Ishikawa (cell line): ENCODE measurements around the gene DGUOK.

ENCODE experiments used
- CREB1 ChIP-seq: IDR thresholded peaks from 2 replicates; pipeline ENCODE4 v1.6.1; 2012; ENCODE audit warnings: low read depth
- EGR1 ChIP-seq: IDR thresholded peaks from 2 replicates; pipeline ENCODE4 v1.6.1; 2012
- EP300 ChIP-seq: IDR thresholded peaks from 2 replicates; pipeline ENCODE4 v1.6.1; 2012; ENCODE audit warnings: borderline replicate concordance
- FOXM1 ChIP-seq: IDR thresholded peaks from 2 replicates; pipeline ENCODE4 v1.6.1; 2012; ENCODE audit warnings: low read depth, borderline replicate concordance
- MAX ChIP-seq: IDR thresholded peaks from 2 replicates; pipeline ENCODE4 v1.6.1; 2012
- RAD21 ChIP-seq: IDR thresholded peaks from 2 replicates; pipeline ENCODE4 v1.6.1; 2012; ENCODE audit warnings: low read depth
- USF1 ChIP-seq: IDR thresholded peaks from 2 replicates; pipeline ENCODE4 v1.6.1; 2012
- YY1 ChIP-seq: IDR thresholded peaks from 2 replicates; pipeline ENCODE4 v1.6.1; 2012; ENCODE audit warnings: low read depth

- no peak for TF ChIP-seq YY1
- no peak for TF ChIP-seq RAD21
- TF ChIP-seq FOXM1 = no peak
- no peak for TF ChIP-seq MAX
- no peak for TF ChIP-seq EP300
- no peak for TF ChIP-seq CREB1
- TF ChIP-seq EGR1 = no peak
- TF ChIP-seq USF1 = no peak
Measured at GRCh38 chr2:73894475-73894850, 32.2 kb upstream of the DGUOK start.
